SK-MEL-5 (cell line): ENCODE measurements around the gene MBNL1. TPM values are rescaled to one million over a fixed set of nuclear protein-coding genes. Genes with fewer than 3 reads are reported as not detected.
"Not testable (repeated sequence)": the region's sequence is repeated elsewhere in the genome, so short reads cannot be mapped to it uniquely, and the experiment has no call there.

Source experiments
- DNase-seq: peaks from one replicate; pipeline ENCODE4 v3.0.0-alpha.2; 2016; ENCODE audit warnings: low read depth, low spot score
- in situ Hi-C: cut with HindIII; loops from 2 replicates; pipeline ENCODE4 v1.10.0; 2016; ENCODE audit warnings: low sequenced_read_pairs, high pct_unique_total_duplicates, low pct_unique_long_range_greater_than_20kb
- total RNA-seq: library from RNA; depleted of rRNA; stranded (reverse); fragments of >200 nt; shearing (Covaris generic); gene quantifications from 2 replicates; pipeline ENCODE4 v1.2.3, GENCODE V29; 2014

Gene MBNL1
- total RNA-seq, 1 experiment from 2014 or later: 116 TPM

DNA sequence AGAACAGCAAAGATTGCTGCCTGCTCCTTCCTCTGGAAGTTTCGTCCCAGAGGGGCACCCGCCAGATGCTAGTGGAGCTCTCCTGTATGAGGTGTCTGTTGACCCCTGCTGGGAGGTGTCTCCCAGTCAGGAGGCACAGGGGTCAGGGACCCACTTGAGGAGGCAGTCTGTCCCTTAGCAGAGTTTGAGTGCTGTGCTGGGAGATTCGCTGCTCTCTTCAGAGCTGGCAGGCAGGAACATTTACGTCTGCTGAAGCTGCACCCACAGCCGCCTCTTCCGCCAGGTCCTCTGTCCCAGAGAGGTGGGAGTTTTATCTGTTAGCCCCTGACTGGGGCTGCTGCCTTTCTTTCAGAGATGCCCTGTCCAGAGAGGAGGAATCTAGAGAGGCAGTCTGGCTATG lies 103.9 kb downstream of the MBNL1 start:
- in situ Hi-C loops, DNase-seq: not testable (repeated sequence)

DNA sequence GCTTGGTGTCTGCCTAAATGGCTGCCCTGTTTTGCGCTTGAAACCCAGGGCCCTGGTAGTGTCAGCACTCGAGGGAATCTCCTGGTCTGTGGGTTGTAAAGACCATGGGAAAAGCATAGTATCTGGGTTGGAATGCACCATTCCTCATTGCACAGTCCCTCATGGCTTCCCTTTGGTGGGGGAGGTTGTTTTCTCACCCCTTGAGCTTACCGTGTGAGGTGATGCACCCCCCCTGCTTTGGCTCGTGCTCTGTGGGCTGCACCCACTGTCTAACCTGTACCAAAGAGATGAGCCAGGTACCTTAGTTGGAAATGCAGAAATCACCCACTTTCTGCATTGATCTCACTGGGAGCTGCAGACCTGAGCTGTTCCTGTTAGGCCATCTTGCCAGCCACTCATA lies 104.7 kb downstream of the MBNL1 start:
- in situ Hi-C loops: no loop called here
- DNase-seq: no peak

DNA sequence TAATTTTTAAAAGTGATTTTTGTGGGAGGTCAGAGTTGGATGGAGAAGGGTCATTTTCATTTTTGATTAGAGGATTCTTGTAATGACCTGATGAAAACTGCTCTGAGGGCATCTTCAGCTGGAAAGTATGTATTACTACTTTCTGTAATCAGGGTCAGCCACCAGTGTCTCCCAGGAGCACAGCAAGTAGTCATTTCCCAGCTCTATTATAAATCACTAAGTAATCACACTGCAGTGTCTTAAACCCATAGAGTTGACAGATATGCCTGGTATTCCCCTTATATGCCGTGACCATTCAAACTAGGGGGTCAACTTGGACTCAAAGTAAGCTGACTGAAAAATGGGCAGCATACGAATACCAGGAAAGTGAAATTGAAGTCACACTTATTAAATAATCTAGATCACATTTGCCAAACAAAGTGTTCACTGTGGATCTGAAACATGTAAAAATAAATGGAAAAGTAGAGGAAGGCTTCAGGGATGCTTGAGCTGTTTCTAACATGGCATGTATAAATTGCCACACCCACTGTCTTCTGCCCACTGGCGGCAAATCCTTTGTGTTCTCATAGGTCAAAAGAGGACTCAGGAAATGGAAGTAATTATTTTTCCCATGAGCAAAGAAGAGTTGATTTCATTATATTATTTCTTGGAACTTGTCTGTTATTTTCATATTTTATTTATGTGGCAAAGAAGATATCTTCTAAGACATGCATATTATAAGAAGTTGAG lies 105.7 kb downstream of the MBNL1 start:
- in situ Hi-C loops: no loop called here
- DNase-seq: no peak

DNA sequence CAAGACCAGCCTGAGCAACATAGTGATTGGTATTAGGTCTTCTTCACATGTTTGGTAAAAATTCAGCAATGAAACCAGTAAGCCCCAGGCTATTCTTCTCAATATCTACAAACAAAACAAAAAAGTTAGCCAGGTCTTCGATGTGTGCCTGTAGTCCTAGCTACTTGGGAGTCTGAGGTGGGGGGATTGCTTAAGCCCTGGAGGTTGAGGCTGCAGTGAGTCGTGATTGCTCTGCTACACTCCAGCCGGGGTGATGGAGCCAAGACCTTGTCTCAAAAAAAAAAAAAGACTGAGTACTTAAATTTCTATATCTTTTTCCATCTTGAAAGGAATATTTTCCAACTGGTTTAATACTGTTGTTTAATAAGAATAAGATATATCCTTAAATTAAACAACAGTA lies 106.8 kb downstream of the MBNL1 start:
- in situ Hi-C loops: no loop called here
- DNase-seq: no peak

DNA sequence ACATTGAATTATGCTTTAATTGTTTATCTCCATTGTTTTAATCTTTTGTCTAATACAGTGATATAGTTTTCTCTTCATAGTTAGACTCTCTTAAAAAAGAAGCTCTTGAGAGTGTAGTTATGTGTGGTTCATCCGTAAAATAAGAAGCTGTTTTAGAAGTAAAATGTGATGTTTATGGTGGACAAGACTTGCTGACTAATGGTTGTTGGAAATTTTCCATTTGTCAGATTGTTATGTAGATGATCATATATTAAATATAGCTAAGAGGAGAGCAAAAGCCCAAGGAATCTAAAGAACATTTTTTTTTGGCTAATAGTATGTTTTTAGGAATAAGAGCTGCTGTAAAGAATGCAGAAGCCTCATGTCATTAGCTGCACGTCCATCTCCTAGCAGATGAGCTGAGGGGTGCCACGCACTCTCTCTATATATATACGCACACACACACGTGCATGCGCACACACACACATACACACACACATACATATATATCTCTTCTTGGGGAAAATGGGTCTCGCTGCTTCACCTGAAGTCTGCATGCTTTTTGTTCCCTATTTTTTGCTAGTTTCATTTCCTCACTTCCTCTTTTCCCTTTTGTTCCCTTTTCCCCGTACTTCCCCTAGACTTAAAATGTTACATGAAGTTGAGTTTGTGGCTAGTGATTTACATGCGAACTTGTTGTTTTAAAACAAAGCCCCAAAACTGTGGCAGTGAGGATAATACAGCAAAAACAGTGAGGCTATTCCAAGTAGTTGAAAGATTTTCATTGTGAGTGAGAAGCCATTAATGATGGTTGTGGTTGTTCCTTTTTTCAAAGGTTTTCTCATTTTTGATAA lies 107.8 kb downstream of the MBNL1 start:
- in situ Hi-C loops: no loop called here
- no peak for DNase-seq

DNA sequence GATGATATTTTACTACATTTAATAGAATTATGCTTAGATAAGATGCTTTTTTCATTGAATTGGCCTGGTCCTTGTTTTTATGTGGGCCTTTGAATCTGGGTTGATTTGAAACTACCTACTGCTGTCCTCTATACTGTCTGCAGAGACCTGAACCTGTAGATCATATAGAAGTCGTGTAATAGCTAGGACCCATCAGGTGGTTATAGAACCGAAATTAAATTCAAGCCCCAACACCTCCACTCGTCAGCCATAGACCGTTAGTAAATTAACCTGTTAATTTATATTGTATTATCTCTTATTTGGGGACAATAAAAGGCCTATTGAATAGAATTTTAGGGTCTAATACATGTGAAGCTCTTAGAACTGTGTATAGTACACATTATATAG lies 108.4 kb downstream of the MBNL1 start:
- in situ Hi-C loops: no loop called here
- no peak for DNase-seq

DNA sequence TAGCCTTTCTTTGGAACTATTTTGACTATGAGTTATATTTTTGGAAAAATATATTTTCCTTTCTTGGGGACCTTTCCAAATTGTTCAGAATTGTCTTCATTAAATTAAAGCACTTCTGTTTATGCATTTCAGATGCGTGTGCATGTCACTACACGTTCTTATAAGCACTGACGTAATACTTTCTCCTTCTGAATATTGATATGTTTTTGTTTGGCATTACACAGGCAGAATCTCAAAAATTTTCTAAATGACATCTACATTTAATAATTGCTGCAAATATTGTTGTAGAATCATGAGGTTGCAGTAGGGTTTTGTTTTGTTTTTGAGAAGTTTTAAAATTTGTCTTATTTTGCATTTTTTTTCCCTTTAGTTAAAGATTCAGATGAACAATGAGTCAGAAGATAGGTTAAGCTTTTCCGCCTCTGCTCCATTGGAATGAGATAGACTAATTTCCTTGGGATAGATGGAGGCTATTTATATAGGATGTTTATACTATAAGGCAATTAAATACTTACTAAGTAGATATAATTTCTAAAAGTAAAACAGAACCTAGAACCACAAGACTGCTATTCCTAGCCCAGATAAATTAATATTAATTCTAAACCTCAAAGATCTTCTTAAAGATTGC lies 110.8 kb downstream of the MBNL1 start:
- no peak for DNase-seq
- in situ Hi-C loops: no loop called here

DNA sequence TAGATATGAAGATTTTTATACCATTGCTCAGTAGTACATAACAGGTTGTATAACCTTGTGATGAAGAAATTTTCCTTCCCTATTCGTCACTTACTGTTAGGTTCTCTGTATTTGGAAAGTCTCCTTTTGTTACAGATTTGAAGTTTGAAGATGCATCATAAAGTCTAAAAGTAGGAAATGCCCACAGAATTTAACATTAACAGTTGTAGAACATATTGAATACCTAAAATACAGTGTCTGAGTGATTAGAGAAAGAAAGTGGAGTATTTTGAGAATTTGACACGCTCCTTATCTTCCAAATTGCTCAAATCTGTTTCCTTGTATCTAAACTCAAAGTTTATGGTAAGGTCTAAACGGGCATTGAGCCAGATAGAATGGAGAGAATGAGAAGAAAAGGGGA lies 111.3 kb downstream of the MBNL1 start:
- in situ Hi-C loops: no loop called here
- DNase-seq: no peak

DNA sequence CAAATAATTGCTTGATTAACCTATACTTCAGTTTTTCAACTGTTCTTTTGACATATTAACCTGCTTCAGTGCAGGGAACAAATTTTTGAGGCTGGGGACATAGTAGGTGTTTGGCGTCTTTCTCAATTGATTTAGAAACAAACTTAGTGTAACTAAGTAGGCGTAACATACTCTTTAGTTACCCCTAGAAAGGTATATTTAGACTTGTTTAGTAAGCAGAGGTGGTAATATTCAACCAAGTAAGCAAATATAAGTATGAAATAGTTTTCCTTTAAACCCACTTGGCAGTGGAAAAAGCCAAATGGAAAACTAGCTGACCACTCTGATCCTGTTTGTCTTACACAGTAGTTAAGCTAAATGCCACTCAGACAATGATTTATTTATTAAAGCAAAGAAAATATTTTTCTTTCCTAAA lies 113.2 kb downstream of the MBNL1 start:
- in situ Hi-C loops: no loop called here
- DNase-seq: no peak

DNA sequence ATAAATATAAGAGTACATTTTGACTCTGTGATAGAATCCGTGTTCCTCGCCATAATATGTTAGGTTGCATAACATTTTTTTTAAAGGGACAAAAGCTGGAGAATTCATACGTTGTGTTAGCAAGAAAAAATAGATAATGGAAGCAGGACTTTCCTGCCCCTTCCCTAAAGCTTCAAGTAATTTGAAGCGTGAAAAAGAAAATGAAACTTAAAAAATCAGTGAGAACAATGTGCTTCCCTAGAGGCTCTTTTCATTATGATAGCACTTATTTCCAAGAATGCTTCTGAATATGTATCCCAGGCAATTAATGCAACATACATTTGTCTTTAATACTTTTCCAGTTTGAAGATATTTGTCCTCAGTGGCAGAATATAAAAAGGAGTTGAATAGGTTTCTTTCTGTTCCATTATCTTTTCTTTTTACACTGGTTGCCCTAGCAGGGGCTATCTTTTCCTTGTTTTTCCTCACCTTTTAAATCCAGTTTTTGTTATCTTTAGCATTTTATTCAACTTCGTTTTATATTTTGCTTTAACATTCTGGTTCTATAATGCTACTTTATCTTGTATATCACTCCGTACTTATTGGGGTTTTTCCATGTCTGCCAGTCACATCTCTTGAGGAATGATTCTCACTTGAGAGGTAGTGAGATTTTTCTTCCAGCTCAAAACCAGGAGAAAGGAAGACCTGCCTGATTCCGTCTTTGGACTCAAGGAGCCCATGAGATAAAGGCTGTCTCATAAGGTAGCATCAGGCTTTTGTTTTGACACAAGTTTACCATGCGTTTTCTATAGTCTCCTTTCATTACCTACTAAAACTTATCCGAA lies 113.8 kb downstream of the MBNL1 start:
- peak; percentile 24 for DNase-seq
- in situ Hi-C loops: no loop called here

DNA sequence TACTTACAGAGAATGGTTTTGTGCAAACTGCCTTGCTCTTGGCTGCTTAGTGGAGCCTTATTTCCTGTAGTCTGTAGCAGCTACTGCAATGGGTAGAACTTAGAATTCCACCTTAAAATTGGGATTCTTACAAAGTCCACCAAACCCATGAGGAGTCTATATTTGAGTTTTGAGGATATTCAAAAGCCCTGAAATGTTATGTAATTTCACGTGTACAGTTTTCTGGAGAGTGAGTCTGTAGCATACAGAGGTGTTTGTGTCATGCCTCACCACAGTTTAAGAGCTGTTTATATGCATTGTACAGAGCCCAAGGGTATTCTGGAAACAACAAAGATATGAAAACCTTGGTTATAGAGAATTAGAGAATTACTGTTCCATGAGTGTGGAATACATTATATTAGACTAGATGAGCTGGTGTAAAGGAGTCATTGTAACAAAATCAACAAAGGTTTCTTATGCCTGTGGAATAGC lies 114.4 kb downstream of the MBNL1 start:
- DNase-seq: peak; percentile 49
- in situ Hi-C loops: no loop called here

DNA sequence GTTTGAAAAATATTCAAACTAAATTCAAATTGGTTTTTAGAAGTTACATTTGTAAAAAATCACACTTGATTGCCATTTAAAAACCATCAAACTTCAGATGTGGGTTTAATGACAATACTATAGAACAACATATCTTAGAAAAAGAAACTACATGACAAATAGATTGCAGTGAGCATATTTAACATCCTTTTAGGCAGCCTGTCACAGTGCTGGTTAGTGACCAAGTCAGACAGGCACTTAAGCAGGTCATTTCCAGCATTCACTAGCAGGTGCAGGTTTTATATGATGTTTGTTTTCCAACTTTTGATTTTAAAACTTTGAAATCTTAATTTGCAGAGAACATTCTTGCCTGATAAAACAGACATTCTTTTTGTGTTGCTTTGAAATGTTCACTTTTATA lies 115.7 kb downstream of the MBNL1 start:
- in situ Hi-C loops: no loop called here
- DNase-seq: no peak

DNA sequence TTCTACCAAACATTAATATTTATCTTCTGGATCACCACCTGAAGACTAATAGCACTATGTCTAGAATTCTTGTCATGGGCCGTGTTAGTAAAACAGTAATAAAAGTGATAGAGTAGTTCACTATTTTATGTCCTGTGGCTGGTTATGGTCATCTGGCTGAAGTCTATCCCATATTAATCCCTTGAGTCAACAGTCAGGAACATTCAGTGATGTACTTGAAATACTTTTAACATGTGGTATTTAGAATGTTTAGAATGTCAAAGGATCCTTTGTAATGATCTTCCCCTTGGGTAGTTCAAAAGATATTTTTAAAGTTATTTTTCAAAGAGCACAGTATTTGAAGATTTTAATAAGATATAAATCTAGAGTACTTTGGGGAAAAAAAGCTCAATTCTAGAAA lies 117.0 kb downstream of the MBNL1 start:
- in situ Hi-C loops: no loop called here
- DNase-seq: peak; percentile 62

DNA sequence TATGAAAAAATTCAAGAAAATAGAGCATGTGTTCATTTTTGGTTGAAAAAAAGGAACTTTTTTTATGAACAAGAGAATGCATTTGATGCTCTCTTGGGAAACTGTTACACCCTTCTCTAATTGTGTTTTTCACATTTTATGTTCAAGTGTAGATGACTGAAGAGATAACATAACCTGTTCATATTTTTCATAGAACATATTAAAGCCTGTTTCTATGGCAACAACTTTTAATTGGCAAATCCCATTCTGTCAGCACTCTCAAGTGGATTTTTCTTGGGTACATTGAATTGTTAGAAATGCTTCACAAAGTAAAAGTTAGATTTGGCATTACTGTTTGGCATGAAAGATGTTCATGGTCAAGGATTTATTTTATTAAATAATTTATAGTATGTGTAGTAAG lies 117.5 kb downstream of the MBNL1 start:
- in situ Hi-C loops: no loop called here
- DNase-seq: no peak

DNA sequence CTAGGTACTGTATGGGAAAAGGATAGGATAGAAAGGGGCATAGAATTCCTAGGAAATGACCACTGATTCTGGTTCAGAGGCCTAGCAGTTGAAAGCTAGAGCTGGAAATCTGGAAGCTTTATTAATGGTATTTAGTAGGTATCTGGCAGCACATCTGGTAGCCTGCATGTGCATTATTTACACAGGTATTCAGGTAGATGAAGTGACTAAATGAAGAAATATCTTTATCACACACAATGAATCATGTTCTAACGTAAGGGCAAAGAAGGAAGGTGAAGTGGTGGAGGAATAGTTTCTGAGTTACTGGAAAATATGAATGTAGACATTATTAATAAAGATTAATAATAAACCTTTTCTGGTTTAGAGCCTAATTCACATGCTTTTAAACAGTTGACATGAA lies 119.9 kb downstream of the MBNL1 start:
- in situ Hi-C loops: no loop called here

DNA sequence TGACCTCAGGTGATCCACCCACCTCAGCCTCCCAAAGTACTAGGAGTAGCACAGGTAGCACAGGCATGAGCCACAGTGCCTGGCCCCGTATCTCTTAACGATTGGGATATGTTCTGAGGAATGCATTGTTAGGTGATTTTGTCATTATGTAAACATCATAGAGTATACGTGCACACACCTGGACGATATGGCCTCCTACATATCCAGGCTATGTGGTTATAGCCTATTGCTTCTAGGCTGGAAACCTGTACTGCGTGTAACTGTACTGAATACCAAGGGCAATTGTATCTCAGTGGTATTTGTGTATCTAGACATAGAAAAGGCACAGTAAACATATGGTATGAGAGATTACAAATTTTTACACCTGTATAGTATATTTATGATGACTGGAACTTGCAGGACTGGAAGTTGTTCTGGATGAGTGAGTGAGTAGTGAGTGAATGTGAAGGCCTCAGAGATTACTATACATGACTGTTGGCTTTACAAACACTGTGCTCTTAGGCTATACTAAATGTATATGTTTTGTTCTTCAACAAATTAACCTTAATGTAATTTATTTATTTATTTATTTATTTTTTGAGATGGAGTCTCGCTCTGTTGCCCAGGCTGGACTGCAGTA lies 120.7 kb downstream of the MBNL1 start:
- DNase-seq: no peak
- in situ Hi-C loops: no loop called here

More for the DNA sequence above, 119.9 kb downstream of the MBNL1 start:
- no peak for DNase-seq

DNA sequence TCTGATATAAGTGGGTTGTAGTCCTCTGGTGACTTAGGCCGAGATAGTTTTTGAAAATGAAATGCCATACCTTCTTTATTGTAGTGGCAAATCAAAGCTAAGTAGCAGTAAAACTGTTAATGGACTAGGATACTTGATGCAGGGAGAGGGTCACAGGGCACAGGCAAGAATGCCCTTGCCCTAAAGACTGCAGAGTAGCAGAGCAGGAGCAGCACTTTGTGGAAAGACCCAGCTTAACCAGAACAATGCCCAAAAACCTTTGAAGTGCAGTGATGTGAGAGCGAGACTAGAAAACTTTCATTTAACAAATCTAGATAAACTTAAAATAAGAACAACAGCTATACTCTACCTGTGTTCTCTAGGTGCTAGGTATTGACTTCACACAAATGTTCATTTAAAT lies 121.9 kb downstream of the MBNL1 start:
- in situ Hi-C loops: no loop called here
- DNase-seq: no peak
